ENCODE results near the gene FBXO28. TPM values are rescaled to one million over a fixed set of nuclear protein-coding genes. Genes with fewer than 3 reads are reported as not detected.

The FBXO28 gene
- total RNA-seq, 1 donor from 2014 or later: 51.8 TPM

Small RNA genes lying within 50 kb of the gene (small RNA-seq; reads per million reads assigned to genes)
- gene AC092809.3 (0.10 reads per million), gene RF00139 (not detected), gene RN7SKP49 (not detected)

Other genes starting within 250 kb of the FBXO28 start
- gene DEGS1, start 69.1 kb downstream of the FBXO28 start, total RNA-seq: 65.6 TPM
- 35.5 TPM for gene NVL, start 216.1 kb downstream of the FBXO28 start, total RNA-seq
- 39.1 TPM for gene CNIH4, start 242.8 kb downstream of the FBXO28 start, total RNA-seq

Measured in frontal cortex (tissue), 1 donor.